HT1080 (cell line): ENCODE results near the gene C16orf78. TPM values are rescaled to one million over a fixed set of nuclear protein-coding genes. Genes with fewer than 3 reads are reported as not detected.
A peak's percentile ranks its signal among the peaks of the same experiment; 100 is the strongest.

Experiments used
- DNase-seq: peaks from one replicate; pipeline ENCODE4 v3.0.0-alpha.2; 2015; ENCODE audit warnings: low read depth
- polyA plus RNA-seq, 2 experiments: library from polyadenylated mRNA; depleted of rRNA; stranded (reverse); fragments of >200 nt; gene quantifications; 2 replicates each; pipeline ENCODE4 v1.2.3, GENCODE V29; 2015
- total RNA-seq: library from RNA; depleted of rRNA; stranded (reverse); fragments of >200 nt; shearing (Covaris generic); gene quantifications from 2 replicates; pipeline ENCODE4 v1.2.3, GENCODE V29; 2014; rRNA removed

The C16orf78 gene
- not detected in 2 replicates for total RNA-seq
- polyA plus RNA-seq (2015; cell fraction: cytosol; rRNA removed), result not detected in 2 replicates
- not detected in 2 replicates for polyA plus RNA-seq (2015; cell fraction: nucleus; rRNA removed)

GRCh38 chr16:49373504-49373903, at the start of gene C16orf78:
Gene C16orf78 (plus strand): TSS chr16:49373804. CDS start chr16:49373940, 136 bp downstream.
- no peak for DNase-seq

- no peak for DNase-seq
Measured at GRCh38 chr16:49324703-49325102, 48.9 kb upstream of the C16orf78 start.

GRCh38 chr16:49327466-49327865, 46.1 kb upstream of the C16orf78 start:
- DNase-seq, result no peak

GRCh38 chr16:49328325-49328724, 45.3 kb upstream of the C16orf78 start:
- no peak for DNase-seq

GRCh38 chr16:49330562-49331201, 42.9 kb upstream of the C16orf78 start:
- DNase-seq, result no peak

GRCh38 chr16:49332589-49333258, 40.9 kb upstream of the C16orf78 start:
- DNase-seq, result no peak

- DNase-seq, result no peak
Measured at GRCh38 chr16:49333259-49333597, 40.4 kb upstream of the C16orf78 start.

- DNase-seq, result no peak
Measured at GRCh38 chr16:49335828-49336227, 37.8 kb upstream of the C16orf78 start.

GRCh38 chr16:49336581-49336980, 37.0 kb upstream of the C16orf78 start:
- DNase-seq, result no peak

GRCh38 chr16:49337814-49338350, 35.7 kb upstream of the C16orf78 start:
- no peak for DNase-seq

GRCh38 chr16:49338611-49339265, 34.9 kb upstream of the C16orf78 start:
- DNase-seq, result no peak

- no peak for DNase-seq
Measured at GRCh38 chr16:49340466-49340865, 33.1 kb upstream of the C16orf78 start.

GRCh38 chr16:49341706-49342105, 31.9 kb upstream of the C16orf78 start:
- no peak for DNase-seq

GRCh38 chr16:49342336-49343265, 31.0 kb upstream of the C16orf78 start:
- no peak for DNase-seq

GRCh38 chr16:49343291-49343690, 30.3 kb upstream of the C16orf78 start:
- DNase-seq, result no peak

GRCh38 chr16:49344401-49344800, 29.2 kb upstream of the C16orf78 start:
- no peak for DNase-seq

GRCh38 chr16:49345829-49346228, 27.8 kb upstream of the C16orf78 start:
- DNase-seq, result no peak

GRCh38 chr16:49346459-49346858, 27.1 kb upstream of the C16orf78 start:
- no peak for DNase-seq

- no peak for DNase-seq
Measured at GRCh38 chr16:49347476-49347875, 26.1 kb upstream of the C16orf78 start.

- peak; percentile 3 for DNase-seq
Measured at GRCh38 chr16:49348408-49349176, 25.0 kb upstream of the C16orf78 start.
